Testis (tissue), 3 donors: ENCODE measurements around the gene PRCP. TPM values are rescaled to one million over a fixed set of nuclear protein-coding genes. Genes with fewer than 3 reads are reported as not detected.

Source experiments
- DNase-seq: peaks from one replicate; pipeline ENCODE4 v3.0.0-alpha.2; 2019
- H3K27ac ChIP-seq, 2 donors: fragments of 200-600 bp; sonication (generic); one replicate each; pipeline ENCODE4 v1.5.1; 2019
- H3K27me3 ChIP-seq: fragments of 200-600 bp; sonication (generic); one replicate; pipeline ENCODE4 v1.5.1; 2019
- H3K36me3 ChIP-seq: fragments of 200-600 bp; sonication (generic); one replicate; pipeline ENCODE4 v1.5.1; 2017; ENCODE audit warnings: low read depth; ENCODE audit errors: missing control alignments
- H3K4me1 ChIP-seq: fragments of 200-600 bp; sonication (generic); one replicate; pipeline ENCODE4 v1.5.1; 2019
- H3K4me3 ChIP-seq, 2 donors: fragments of 200-600 bp; sonication (generic); one replicate each; pipeline ENCODE4 v1.5.1; 2017 to 2019
- H3K9me3 ChIP-seq: fragments of 200-600 bp; sonication (generic); one replicate; pipeline ENCODE4 v1.5.1; 2017
- POLR2A ChIP-seq: fragments of 450-650 bp; IDR thresholded peaks from one replicate; pipeline ENCODE4 v1.6.1; 2017; ENCODE audit warnings: antibody characterized with exemption, mild to moderate bottlenecking, moderate library complexity
- WGBS, 2 donors: methylation state at CpG; one replicate each; pipeline ENCODE4 v1.1.5; 2018; 5-methylcytosine and 5-hydroxymethylcytosine counted together
- intact Hi-C: fragments of 100-400 bp; cut with DNase I; formaldehyde crosslinking; loops from one replicate; pipeline ENCODE4 v1.15.1; 2023; ENCODE audit warnings: low total_unique reads
- polyA plus RNA-seq: library from polyadenylated mRNA; stranded (reverse); fragments of 350-450 nt; fragmentation: Illumina TruSeq; extraction: RNeasy Lipid Tissue Mini Kit (QIAGEN cat#74804); gene quantifications from one replicate; pipeline ENCODE4 v1.2.3, GENCODE V29; 2014; ENCODE audit warnings: low read depth, low replicate concordance; ENCODE audit not compliant: insufficient read depth
- total RNA-seq, 2 donors: library from RNA; depleted of rRNA; stranded (reverse); fragments of >200 nt; gene quantifications; one replicate each; pipeline ENCODE4 v1.2.3, GENCODE V29; 2016
- TF ChIP-seq, protein P1 (sequence below), 3 experiments: fragments of 450-650 bp in 2 of 3; fragments of 200-600 bp in 1 of 3; sonication (generic) in 1 of 3; IDR thresholded peaks; one replicate each; pipeline ENCODE4 v1.5.1; 2016 to 2019; ENCODE audit warnings: antibody characterized with exemption in 3 of 3, mild to moderate bottlenecking in 2 of 3, moderate library complexity in 1 of 3

The PRCP gene
- total and polyA plus RNA-seq, 3 donors from 2014 or later = 41.3 to 118 (median 46.9) TPM

DNA sequence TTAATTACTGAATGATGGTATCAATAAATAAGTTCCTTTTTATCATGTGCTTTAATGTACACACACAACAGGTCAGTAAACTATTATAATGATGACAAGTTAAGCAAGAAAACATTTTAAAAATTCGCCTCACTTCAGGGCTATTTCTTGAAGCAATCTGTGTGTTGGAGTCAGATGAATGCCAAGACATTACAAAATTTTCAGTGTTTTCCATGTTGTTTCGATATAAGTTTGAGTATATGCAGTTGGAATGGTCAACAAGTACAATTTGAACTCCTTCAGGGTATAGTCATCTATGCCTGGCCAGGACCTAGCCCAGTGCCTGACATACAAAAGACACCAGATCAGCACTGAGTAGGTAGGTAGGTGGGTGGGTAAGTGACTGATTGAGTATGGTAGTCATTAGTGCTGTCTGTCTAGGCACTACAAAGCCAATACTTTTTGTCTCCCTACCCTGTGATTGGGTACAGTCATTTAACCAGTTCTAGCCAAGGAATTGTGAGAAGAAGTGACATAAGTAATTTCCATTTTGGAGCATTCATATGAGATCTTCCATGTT, 7.5 kb downstream of the PRCP start:
- DNase-seq = no peak
- Histone ChIP-seq H3K4me1 (no peaks in the 10 kb centered on the region), H3K27ac (no peak overlapping the region), H3K36me3 (no peaks in the 10 kb centered on the region), H3K9me3 (no peaks in the 10 kb centered on the region), H3K27me3 (no peaks in the 10 kb centered on the region), H3K4me3 (no peak overlapping the region)
- 94 to 96% methylated on average over 2 of the region's 2 CpGs for WGBS, 2 donors
- TF ChIP-seq POLR2A = no peak
- TF ChIP-seq, protein P1, sequence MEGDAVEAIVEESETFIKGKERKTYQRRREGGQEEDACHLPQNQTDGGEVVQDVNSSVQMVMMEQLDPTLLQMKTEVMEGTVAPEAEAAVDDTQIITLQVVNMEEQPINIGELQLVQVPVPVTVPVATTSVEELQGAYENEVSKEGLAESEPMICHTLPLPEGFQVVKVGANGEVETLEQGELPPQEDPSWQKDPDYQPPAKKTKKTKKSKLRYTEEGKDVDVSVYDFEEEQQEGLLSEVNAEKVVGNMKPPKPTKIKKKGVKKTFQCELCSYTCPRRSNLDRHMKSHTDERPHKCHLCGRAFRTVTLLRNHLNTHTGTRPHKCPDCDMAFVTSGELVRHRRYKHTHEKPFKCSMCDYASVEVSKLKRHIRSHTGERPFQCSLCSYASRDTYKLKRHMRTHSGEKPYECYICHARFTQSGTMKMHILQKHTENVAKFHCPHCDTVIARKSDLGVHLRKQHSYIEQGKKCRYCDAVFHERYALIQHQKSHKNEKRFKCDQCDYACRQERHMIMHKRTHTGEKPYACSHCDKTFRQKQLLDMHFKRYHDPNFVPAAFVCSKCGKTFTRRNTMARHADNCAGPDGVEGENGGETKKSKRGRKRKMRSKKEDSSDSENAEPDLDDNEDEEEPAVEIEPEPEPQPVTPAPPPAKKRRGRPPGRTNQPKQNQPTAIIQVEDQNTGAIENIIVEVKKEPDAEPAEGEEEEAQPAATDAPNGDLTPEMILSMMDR (IDR thresholded peaks at IDR 0.05) = no peak
- intact Hi-C loops = no loop called here

DNA sequence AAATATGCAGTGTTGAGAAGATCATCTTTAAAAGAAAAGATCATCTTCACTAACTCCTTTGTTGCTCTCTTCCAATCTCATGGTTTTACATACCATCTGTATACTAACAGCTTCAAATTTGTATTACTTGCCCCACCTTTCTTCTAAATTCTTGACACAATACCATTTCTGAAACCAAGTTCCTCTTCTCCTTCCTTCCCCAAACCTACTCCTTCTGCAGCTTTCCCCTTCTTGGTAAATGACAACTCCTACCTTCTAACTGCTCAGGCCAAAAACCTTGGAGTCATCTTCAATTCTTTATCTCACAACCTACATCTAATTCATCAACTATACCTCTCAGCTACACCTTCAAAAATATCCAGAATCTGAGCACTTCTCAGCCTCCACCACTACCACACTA, 9.3 kb downstream of the PRCP start:
- intact Hi-C loops = no loop called here
- no peaks in the 10 kb centered on the region for H3K9me3 ChIP-seq

DNA sequence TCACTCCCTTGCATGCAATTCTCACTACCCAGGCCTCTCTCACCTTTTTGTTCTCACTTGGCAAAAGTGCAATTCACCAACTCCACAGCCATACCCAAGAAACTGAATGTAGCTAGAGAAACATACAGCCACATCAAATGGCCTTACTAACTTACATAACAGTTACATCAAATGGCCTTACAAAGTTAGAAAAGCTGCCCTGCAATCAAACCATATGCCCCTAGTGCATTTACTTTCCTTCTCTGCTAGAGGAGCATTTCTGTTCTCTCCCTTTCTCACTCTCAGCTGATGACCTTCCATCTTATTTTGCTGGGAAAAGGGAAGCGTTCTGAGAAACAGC, 10.3 kb downstream of the PRCP start:
- Histone ChIP-seq H3K27me3 (no peaks in the 10 kb centered on the region), H3K9me3 (no peaks in the 10 kb centered on the region), H3K36me3 (no peaks in the 10 kb centered on the region), H3K27ac (no peak overlapping the region), H3K4me1 (no peaks in the 10 kb centered on the region), H3K4me3 (no peak overlapping the region)
- 89% methylated on average over 1 of the region's 1 CpG for WGBS, 2 donors
- DNase-seq = no peak
- TF ChIP-seq POLR2A = no peak
- TF ChIP-seq, protein P1 (IDR thresholded peaks at IDR 0.05) = no peak
- intact Hi-C loops = no loop called here

More for the DNA sequence above, 9.3 kb downstream of the PRCP start:
- Histone ChIP-seq H3K36me3 (no peaks in the 10 kb centered on the region), H3K27ac (no peak overlapping the region), H3K4me1 (no peaks in the 10 kb centered on the region), H3K27me3 (no peaks in the 10 kb centered on the region), H3K4me3 (no peak overlapping the region)
- TF ChIP-seq, protein P1 (IDR thresholded peaks at IDR 0.05) = no peak
- TF ChIP-seq POLR2A = no peak
- DNase-seq = no peak

DNA sequence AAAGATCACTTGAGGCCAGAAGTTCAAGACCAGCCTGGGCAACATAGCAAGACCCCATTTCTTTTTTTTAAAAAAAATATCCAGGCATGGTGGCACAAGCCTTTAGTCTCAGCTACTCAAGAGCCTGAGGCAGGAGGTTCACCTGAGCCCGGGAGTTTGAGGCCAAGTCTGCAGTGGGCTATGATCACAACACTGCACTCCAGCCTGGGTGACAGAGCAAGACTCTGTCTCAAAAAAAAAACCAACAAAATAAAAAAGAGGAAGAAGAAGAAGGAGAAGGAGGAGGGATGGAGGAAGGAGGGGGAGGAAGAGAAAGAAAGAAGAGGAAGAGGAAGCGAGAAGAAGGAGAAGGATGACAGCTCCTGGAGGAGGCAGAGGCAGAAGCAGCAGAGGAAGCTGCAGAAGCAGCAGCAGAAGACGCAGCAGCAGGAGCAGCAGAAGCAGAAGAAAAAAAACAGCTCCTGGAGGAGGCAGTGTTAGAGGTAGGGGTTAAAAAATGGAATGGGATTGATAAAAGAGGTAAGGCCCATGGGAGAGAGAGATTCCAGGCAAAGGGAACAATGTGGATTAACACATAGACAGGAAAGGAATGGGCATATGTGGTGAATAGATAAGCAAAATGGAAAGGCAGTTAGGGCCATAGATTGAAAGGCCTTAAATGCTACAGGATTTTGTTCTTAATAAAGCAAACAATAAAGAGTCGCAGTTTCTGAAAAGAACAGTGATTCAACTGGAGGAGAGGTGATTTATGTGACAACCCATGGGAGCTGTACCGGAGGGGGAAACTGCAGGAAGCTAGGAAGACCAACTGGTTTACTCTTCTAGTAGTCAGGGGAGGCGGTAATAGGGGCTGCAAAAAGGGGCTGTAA, 10.9 kb downstream of the PRCP start:
- 66 to 77% methylated on average over 6 of the region's 6 CpGs for WGBS, 2 donors

More for the DNA sequence above, 10.9 kb downstream of the PRCP start:
- H3K9me3 ChIP-seq = no peaks in the 10 kb centered on the region
- H3K36me3 ChIP-seq = no peaks in the 10 kb centered on the region
- no peak overlapping the region for H3K27ac ChIP-seq
- DNase-seq = no peak
- intact Hi-C loops = no loop called here
- no peak for TF ChIP-seq POLR2A
- TF ChIP-seq, protein P1 (IDR thresholded peaks at IDR 0.05) = no peak
- no peaks in the 10 kb centered on the region for H3K4me1 ChIP-seq
- no peaks in the 10 kb centered on the region for H3K27me3 ChIP-seq
- H3K4me3 ChIP-seq = no peak overlapping the region
